ENCODE data around the gene IL31RA. TPM values are rescaled to one million over a fixed set of nuclear protein-coding genes. Genes with fewer than 3 reads are reported as not detected.
A peak's percentile ranks its signal among the peaks of the same experiment; 100 is the strongest.

The IL31RA gene
- total and polyA plus RNA-seq, 2 experiments from 2014 or later, result not detected

GRCh38 chr5:55885359-55885758 is 34.2 kb downstream of the IL31RA start:
- Mint-ChIP-seq H3K9me3 (no peaks in the 10 kb centered on the region), H3K4me3 (no peak overlapping the region), H3K4me1 (no peaks in the 10 kb centered on the region), H3K27ac (peak overlapping the region; percentile 58; the same call in 1 of the 2 replicates), H3K27me3 (ENCODE audit: insufficient read depth, low read depth, poor library complexity) (no peaks in the 10 kb centered on the region), H3K36me3 (ENCODE audit: low read depth) (no peaks in the 10 kb centered on the region)
- TF ChIP-seq EZH2phosphoT487 (IDR thresholded peaks at IDR 0.05; ENCODE audit: unreplicated experiment) (no peak), ZNF114 (CRISPR knock-in tag; IDR thresholded peaks at IDR 0.05) (no peak)
- Histone ChIP-seq H2AFZ (peak overlapping the region; percentile 85), H3K36me3 (ENCODE audit: insufficient read depth) (no peaks in the 10 kb centered on the region), H3K79me2 (replicated peaks; ENCODE audit: insufficient read depth) (no peaks in the 10 kb centered on the region), H3K4me1 (ENCODE audit: insufficient read depth) (no peaks in the 10 kb centered on the region; the same call in 1 of the 2 replicates), H3K27me3 (ENCODE audit: insufficient read depth) (no peaks in the 10 kb centered on the region), H3K9me2 (ENCODE audit: insufficient read depth) (no peaks in the 10 kb centered on the region), H3K4me2 (no peak overlapping the region), H4K20me1 (replicated peaks; ENCODE audit: insufficient read depth) (no peaks in the 10 kb centered on the region), H3K27ac (ENCODE audit: low read depth) (no peak overlapping the region), H3F3A (replicated peaks; ENCODE audit: low read depth) (no peaks in the 10 kb centered on the region), H3K4me3 (no peak overlapping the region)
- no peak for DNase-seq (ENCODE audit: low spot score)
- ATAC-seq, result no peak; the same call in 2 of the 3 replicates

DNA sequence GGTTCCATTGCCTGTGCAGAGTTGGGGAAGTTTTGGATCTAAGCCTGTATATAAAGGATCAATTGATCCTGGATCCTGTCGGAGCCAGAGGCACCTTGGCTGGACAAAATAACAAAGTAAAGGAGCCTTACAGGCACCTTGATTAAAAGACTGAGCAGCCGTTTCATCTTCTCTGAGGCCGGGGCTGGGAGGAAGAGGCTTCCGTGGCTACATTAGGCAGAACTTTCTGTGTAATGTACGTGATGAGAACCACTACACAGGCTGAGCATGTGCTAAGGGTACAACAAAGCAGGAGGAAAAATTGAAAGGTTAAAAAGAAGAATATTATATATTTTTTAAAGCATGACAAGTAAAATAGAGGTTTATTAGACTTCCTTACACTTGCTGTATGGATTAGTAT is 37.0 kb downstream of the IL31RA start:
- Histone ChIP-seq H3K27ac (ENCODE audit: low read depth) (no peak overlapping the region), H3K4me2 (no peak overlapping the region), H3F3A (replicated peaks; ENCODE audit: low read depth) (no peaks in the 10 kb centered on the region), H3K4me1 (ENCODE audit: insufficient read depth) (no peaks in the 10 kb centered on the region; the same call in 1 of the 2 replicates), H2AFZ (peak overlapping the region; percentile 69), H3K36me3 (ENCODE audit: insufficient read depth) (no peaks in the 10 kb centered on the region), H4K20me1 (replicated peaks; ENCODE audit: insufficient read depth) (no peaks in the 10 kb centered on the region), H3K4me3 (no peak overlapping the region), H3K27me3 (ENCODE audit: insufficient read depth) (no peaks in the 10 kb centered on the region), H3K9me2 (ENCODE audit: insufficient read depth) (no peaks in the 10 kb centered on the region), H3K79me2 (replicated peaks; ENCODE audit: insufficient read depth) (no peaks in the 10 kb centered on the region)
- no peak for ATAC-seq
- Mint-ChIP-seq H3K4me3 (no peak overlapping the region), H3K27me3 (ENCODE audit: insufficient read depth, low read depth, poor library complexity) (no peaks in the 10 kb centered on the region), H3K4me1 (no peaks in the 10 kb centered on the region), H3K36me3 (ENCODE audit: low read depth) (peaks cover 3% of the 10 kb centered on the region; the same call in 1 of the 3 replicates), H3K9me3 (peaks cover 4% of the 10 kb centered on the region; the same call in 1 of the 3 replicates), H3K27ac (no peak overlapping the region)
- no peak for DNase-seq (ENCODE audit: low spot score)
- no peak for TF ChIP-seq ZNF331 (CRISPR knock-in tag; IDR thresholded peaks at IDR 0.05; ENCODE audit: low read depth)
- TF ChIP-seq CREB1 (CRISPR knock-in tag; IDR thresholded peaks at IDR 0.05; ENCODE audit: low read depth), result no peak
- no peak for TF ChIP-seq ZNF462 (CRISPR knock-in tag; IDR thresholded peaks at IDR 0.05)
- TF ChIP-seq, protein P1, sequence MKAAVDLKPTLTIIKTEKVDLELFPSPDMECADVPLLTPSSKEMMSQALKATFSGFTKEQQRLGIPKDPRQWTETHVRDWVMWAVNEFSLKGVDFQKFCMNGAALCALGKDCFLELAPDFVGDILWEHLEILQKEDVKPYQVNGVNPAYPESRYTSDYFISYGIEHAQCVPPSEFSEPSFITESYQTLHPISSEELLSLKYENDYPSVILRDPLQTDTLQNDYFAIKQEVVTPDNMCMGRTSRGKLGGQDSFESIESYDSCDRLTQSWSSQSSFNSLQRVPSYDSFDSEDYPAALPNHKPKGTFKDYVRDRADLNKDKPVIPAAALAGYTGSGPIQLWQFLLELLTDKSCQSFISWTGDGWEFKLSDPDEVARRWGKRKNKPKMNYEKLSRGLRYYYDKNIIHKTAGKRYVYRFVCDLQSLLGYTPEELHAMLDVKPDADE (IDR thresholded peaks at IDR 0.05), result no peak
- TF ChIP-seq ZNF114 (CRISPR knock-in tag; IDR thresholded peaks at IDR 0.05), result no peak
- no peak for TF ChIP-seq JUNB (IDR thresholded peaks at IDR 0.05; ENCODE audit: unreplicated experiment)
